Lung (tissue), 12 donors: ENCODE measurements around the gene ARSB. TPM values are rescaled to one million over a fixed set of nuclear protein-coding genes. Genes with fewer than 3 reads are reported as not detected.

Experiments
- ATAC-seq: fragments of 200-7000 bp; cut with Tn5 transposase; one replicate; pipeline ENCODE4 v1.9.1; 2020; ENCODE audit warnings: moderate number of reproducible peaks; ENCODE audit not compliant: insufficient read depth, low FRiP score
- DNase-seq, 3 donors: peaks; one replicate each; pipeline ENCODE4 v3.0.0-alpha.2; 2013 to 2017
- H3K27ac ChIP-seq, 2 donors: one replicate each; pipeline ENCODE4 v1.5.1; 2013; ENCODE audit warnings: mild to moderate bottlenecking in 2 of 2, moderate library complexity in 2 of 2, control low read depth in 1 of 2, inconsistent platforms in 1 of 2, low read depth in 1 of 2, low read length in 1 of 2
- H3K27me3 ChIP-seq, 3 donors: one replicate each; pipeline ENCODE4 v1.5.1; 2013; ENCODE audit warnings: low read length in 2 of 3; ENCODE audit not compliant: control insufficient read depth in 3 of 3, insufficient read depth in 3 of 3
- H3K36me3 ChIP-seq, 4 donors: one replicate each; pipeline ENCODE4 v1.5.1; 2013; ENCODE audit warnings: low read length in 4 of 4, mild to moderate bottlenecking in 1 of 4, moderate library complexity in 1 of 4; ENCODE audit not compliant: control insufficient read depth in 4 of 4, insufficient read depth in 4 of 4
- H3K4me1 ChIP-seq, 5 donors: one replicate each; pipeline ENCODE4 v1.5.1; 2013; ENCODE audit warnings: low read length in 5 of 5, mild to moderate bottlenecking in 2 of 5, moderate library complexity in 1 of 5; ENCODE audit not compliant: control insufficient read depth in 5 of 5, insufficient read depth in 5 of 5
- H3K4me3 ChIP-seq: one replicate; pipeline ENCODE4 v1.5.1; 2013; ENCODE audit warnings: mild to moderate bottlenecking, control low read depth, moderate library complexity
- H3K9ac ChIP-seq, 2 donors: one replicate each; pipeline ENCODE4 v1.5.1; 2013; ENCODE audit warnings: low read length in 2 of 2, control low read depth in 1 of 2; ENCODE audit not compliant: insufficient read depth in 1 of 2
- H3K9me3 ChIP-seq, 4 donors: one replicate each; pipeline ENCODE4 v1.5.1; 2013; ENCODE audit warnings: low read length in 3 of 4, mild to moderate bottlenecking in 1 of 4, moderate library complexity in 1 of 4; ENCODE audit not compliant: control insufficient read depth in 4 of 4, insufficient read depth in 3 of 4
- CTCF ChIP-seq: IDR thresholded peaks from 2 replicates; pipeline ENCODE4 v1.5.1; 2012; ENCODE audit warnings: mild to moderate bottlenecking; ENCODE audit errors: control extremely low read depth, extremely low read depth
- WGBS, 2 donors: extraction: QIAGEN DNeasy Blood & Tissue Kit; methylation state at CpG; one replicate each; pipeline ENCODE4 v1.1.7; 2013; 5-methylcytosine and 5-hydroxymethylcytosine counted together
- polyA plus RNA-seq, 2 donors: library from polyadenylated mRNA; stranded (reverse); fragments of 200-250 nt; gene quantifications; one replicate each; pipeline ENCODE4 v1.2.1, GENCODE V29; 2013
- total RNA-seq, 2 donors: library from RNA; depleted of rRNA in 1 of 2; stranded (reverse); fragments of >200 nt in 1 of 2; gene quantifications; one replicate each; pipeline ENCODE4 v1.2.1, GENCODE V29; 2014 to 2021
- donor health status: control.
- donor health status: control.
- donor health status: Bipolar disorder and iron deficiency.
- donor health status: healthy.
- donor health status: DM: yes; HTN: yes; CAD: no.

The ARSB gene
- total and polyA plus RNA-seq, 4 donors = 3.2 to 17.3 (median 11.1) TPM

GRCh38 chr5:78738693-78739300 lies 246.3 kb downstream of the ARSB start:
- Histone ChIP-seq H3K4me1 (no peaks in the 10 kb centered on the region), H3K27ac (no peak overlapping the region), H3K9ac (no peak overlapping the region), H3K9me3 (peaks cover 0 to 4% (median 3%) of the 10 kb centered on the region in 4 donors), H3K4me3 (no peak overlapping the region), H3K27me3 (no peaks in the 10 kb centered on the region), H3K36me3 (no peaks in the 10 kb centered on the region)
- no peak for ATAC-seq
- DNase-seq = no peak
- no peak for TF ChIP-seq CTCF
- 62 to 71% methylated on average over 4 of the region's 4 CpGs for WGBS, 2 donors

GRCh38 chr5:78738104-78738503 lies 247.0 kb downstream of the ARSB start:
- H3K9ac ChIP-seq = no peak overlapping the region
- 98 to 100% methylated on average over 3 of the region's 3 CpGs for WGBS, 2 donors

GRCh38 chr5:78735834-78736463 lies 249.2 kb downstream of the ARSB start:
- no peak for TF ChIP-seq CTCF
- WGBS, 2 donors = 95 to 99% methylated on average over 4 of the region's 4 CpGs
- Histone ChIP-seq H3K27me3 (no peaks in the 10 kb centered on the region), H3K36me3 (no peaks in the 10 kb centered on the region), H3K4me3 (no peak overlapping the region), H3K27ac (no peak overlapping the region), H3K9ac (no peak overlapping the region), H3K9me3 (peaks cover 0 to 4% (median 3%) of the 10 kb centered on the region in 4 donors), H3K4me1 (no peaks in the 10 kb centered on the region)
- ATAC-seq = no peak
- DNase-seq = no peak

More at GRCh38 chr5:78738104-78738503, 247.0 kb downstream of the ARSB start:
- Histone ChIP-seq H3K36me3 (no peaks in the 10 kb centered on the region), H3K27me3 (no peaks in the 10 kb centered on the region), H3K27ac (no peak overlapping the region), H3K9me3 (peaks cover 0 to 4% (median 3%) of the 10 kb centered on the region in 4 donors), H3K4me3 (no peak overlapping the region), H3K4me1 (no peaks in the 10 kb centered on the region)
- ATAC-seq = no peak
- no peak for DNase-seq
- TF ChIP-seq CTCF = no peak
